BLaER1 treated with 17β-estradiol and CSF1 and Interleukin-3, amounts not matched to agents 10 nM and 100 nM (cell line): ENCODE results near the gene CDKN2B.

Experiments used
- H3K27ac ChIP-seq, 11 experiments: shearing (Covaris generic); formaldehyde crosslinking; 2 replicates each; pipeline ENCODE4 v1.8.1; 2022
- H3K27me3 ChIP-seq, 11 experiments: shearing (Covaris generic); formaldehyde crosslinking; 2 replicates each; pipeline ENCODE4 v1.8.1; 2022
- H3K36me3 ChIP-seq, 11 experiments: shearing (Covaris generic); formaldehyde crosslinking; 2 replicates each; pipeline ENCODE4 v1.8.1; 2022
- H3K4me1 ChIP-seq, 10 experiments: shearing (Covaris generic); formaldehyde crosslinking; 2 replicates each; pipeline ENCODE4 v1.8.1; 2022
- H3K4me2 ChIP-seq, 11 experiments: shearing (Covaris generic); formaldehyde crosslinking; 2 replicates each; pipeline ENCODE4 v1.8.1; 2022
- H3K4me3 ChIP-seq, 10 experiments: shearing (Covaris generic); formaldehyde crosslinking; 2 replicates each; pipeline ENCODE4 v1.8.1; 2022
- H3K9ac ChIP-seq, 11 experiments: shearing (Covaris generic); formaldehyde crosslinking; 2 replicates each; pipeline ENCODE4 v1.8.1; 2022
- H3K9me3 ChIP-seq, 11 experiments: shearing (Covaris generic); formaldehyde crosslinking; replicated peaks in 1 of 11; 2 replicates each; pipeline ENCODE4 v1.8.1; 2022
- H4K20me1 ChIP-seq, 11 experiments: shearing (Covaris generic); formaldehyde crosslinking; 2 replicates each; pipeline ENCODE4 v1.8.1; 2022
- Cebpa-rat ChIP-seq, 11 experiments: shearing (Covaris generic); IDR thresholded peaks; 2 replicates each; pipeline ENCODE4 v1.8.1; 2022

The CDKN2B gene

GRCh38 chr9:22040760-22041159 lies 31.7 kb upstream of the CDKN2B start:
- peaks cover 19 to 89% (median 52%) of the 10 kb centered on the region in 10 experiments; a peak in 19 of 20 replicates for H3K4me1 ChIP-seq
- no peak for TF ChIP-seq Cebpa-rat (IDR thresholded peaks at IDR 0.05)

GRCh38 chr9:22039258-22039657 lies 30.2 kb upstream of the CDKN2B start:
- Histone ChIP-seq H3K27ac (peak overlapping the region in 4 of 11 experiments; percentile 5 to 20 (median 10); a peak in 4 of 22 replicates), H3K9me3 (no peaks in the 10 kb centered on the region), H4K20me1 (no peaks in the 10 kb centered on the region), H3K9ac (no peak overlapping the region), H3K4me1 (peaks cover 11 to 83% (median 44%) of the 10 kb centered on the region in 10 experiments; a peak in 19 of 20 replicates), H3K4me2 (peak overlapping the region in 9 of 11 experiments; percentile 16 to 74 (median 64); a peak in 16 of 22 replicates), H3K36me3 (no peaks in the 10 kb centered on the region), H3K4me3 (no peak overlapping the region), H3K27me3 (no peaks in the 10 kb centered on the region)
- TF ChIP-seq Cebpa-rat (IDR thresholded peaks at IDR 0.05): peak in 9 of 11 experiments; percentile 68 to 97 (median 86); a peak in 16 of 22 replicates

More at GRCh38 chr9:22040760-22041159, 31.7 kb upstream of the CDKN2B start:
- no peaks in the 10 kb centered on the region for H4K20me1 ChIP-seq
- no peak overlapping the region for H3K4me3 ChIP-seq
- H3K9me3 ChIP-seq: no peaks in the 10 kb centered on the region
- no peaks in the 10 kb centered on the region for H3K27me3 ChIP-seq
- H3K27ac ChIP-seq: no peak overlapping the region
- H3K36me3 ChIP-seq: no peaks in the 10 kb centered on the region
- no peak overlapping the region for H3K9ac ChIP-seq
- peak overlapping the region in 4 of 11 experiments; percentile 47 to 74 (median 70); a peak in 7 of 22 replicates for H3K4me2 ChIP-seq

- TF ChIP-seq Cebpa-rat (IDR thresholded peaks at IDR 0.05): 0 out of 22 replicates have a peak, but pooled peaks of 1 of the 11 experiments have one; percentile 10
- H3K4me1 ChIP-seq: peaks cover 9 to 75% (median 40%) of the 10 kb centered on the region in 10 experiments; a peak in 19 of 20 replicates
- H3K27me3 ChIP-seq: no peaks in the 10 kb centered on the region
- H3K27ac ChIP-seq: peak overlapping the region in 7 of 11 experiments; percentile 16 to 49 (median 18); a peak in 8 of 22 replicates
- no peak overlapping the region for H3K9ac ChIP-seq
- no peaks in the 10 kb centered on the region for H3K9me3 ChIP-seq
- H4K20me1 ChIP-seq: no peaks in the 10 kb centered on the region
- 0 out of 22 replicates have a peak, but pooled peaks cover 0 to 6% (median 0%) of the 10 kb centered on the region in 11 experiments for H3K36me3 ChIP-seq
- H3K4me2 ChIP-seq: peak overlapping the region in 7 of 11 experiments; percentile 3 to 74 (median 44); a peak in 10 of 22 replicates
- no peak overlapping the region for H3K4me3 ChIP-seq
These were observed 29.0 kb upstream of the CDKN2B start for GRCh38 chr9:22037954-22038690.

GRCh38 chr9:22036866-22037626 lies 27.9 kb upstream of the CDKN2B start:
- no peak overlapping the region for H3K4me3 ChIP-seq
- no peaks in the 10 kb centered on the region for H3K27me3 ChIP-seq
- peak overlapping the region; percentile 1 to 74 (median 33); a peak in 17 of 22 replicates for H3K4me2 ChIP-seq
- H3K9me3 ChIP-seq: no peaks in the 10 kb centered on the region
- no peaks in the 10 kb centered on the region for H4K20me1 ChIP-seq
- peaks cover 9 to 85% (median 40%) of the 10 kb centered on the region in 10 experiments; a peak in 19 of 20 replicates for H3K4me1 ChIP-seq
- no peak for TF ChIP-seq Cebpa-rat (IDR thresholded peaks at IDR 0.05)
- H3K36me3 ChIP-seq: 0 out of 22 replicates have a peak, but pooled peaks cover 0 to 9% (median 0%) of the 10 kb centered on the region in 11 experiments
- H3K9ac ChIP-seq: 0 out of 22 replicates have a peak overlapping the region, but pooled peaks of 1 of the 11 experiments have one; percentile 5
- peak overlapping the region in 8 of 11 experiments; percentile 16 to 49 (median 21); a peak in 11 of 22 replicates for H3K27ac ChIP-seq

DNA sequence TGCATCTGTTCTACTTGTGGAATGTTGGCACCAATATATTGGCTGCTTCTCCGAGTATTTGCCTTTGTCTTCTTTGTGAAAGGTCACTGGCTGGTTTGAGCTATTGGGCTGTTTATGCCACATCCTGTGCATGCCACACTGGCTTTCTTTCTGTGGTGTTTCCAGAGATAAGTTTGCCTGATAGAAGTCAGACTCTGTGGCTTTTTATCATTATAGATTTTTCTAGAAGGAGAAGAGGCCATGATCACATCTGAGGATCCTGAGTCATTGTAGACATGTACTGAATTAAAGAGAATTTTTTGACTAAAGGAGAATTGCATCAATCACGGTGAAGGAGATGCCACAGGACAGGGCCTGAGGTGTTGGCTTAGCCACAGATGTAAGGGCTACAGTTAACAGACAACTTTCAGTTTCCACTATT lies 26.5 kb upstream of the CDKN2B start:
- Histone ChIP-seq H3K9me3 (no peaks in the 10 kb centered on the region), H3K27me3 (no peaks in the 10 kb centered on the region), H3K4me3 (no peak overlapping the region), H3K9ac (no peak overlapping the region), H4K20me1 (no peaks in the 10 kb centered on the region), H3K4me1 (peaks cover 9 to 85% (median 41%) of the 10 kb centered on the region in 10 experiments; a peak in 19 of 20 replicates), H3K36me3 (0 out of 22 replicates have a peak, but pooled peaks cover 0 to 9% (median 0%) of the 10 kb centered on the region in 11 experiments), H3K27ac (peak overlapping the region in 3 of 11 experiments; percentile 2 to 40 (median 28); a peak in 4 of 22 replicates), H3K4me2 (peak overlapping the region in 9 of 11 experiments; percentile 24 to 58 (median 30); a peak in 15 of 22 replicates)
- no peak for TF ChIP-seq Cebpa-rat (IDR thresholded peaks at IDR 0.05)

- no peaks in the 10 kb centered on the region for H3K9me3 ChIP-seq
- H3K4me3 ChIP-seq: no peak overlapping the region
- H3K4me1 ChIP-seq: peaks cover 9 to 79% (median 36%) of the 10 kb centered on the region in 10 experiments; a peak in 19 of 20 replicates
- no peak overlapping the region for H3K27ac ChIP-seq
- H3K36me3 ChIP-seq: 0 out of 22 replicates have a peak, but pooled peaks cover 0 to 9% (median 0%) of the 10 kb centered on the region in 11 experiments
- 0 out of 22 replicates have a peak overlapping the region, but pooled peaks of 1 of the 11 experiments have one; percentile 82 for H3K4me2 ChIP-seq
- TF ChIP-seq Cebpa-rat (IDR thresholded peaks at IDR 0.05): no peak
- no peak overlapping the region for H3K9ac ChIP-seq
- H3K27me3 ChIP-seq: no peaks in the 10 kb centered on the region
- no peaks in the 10 kb centered on the region for H4K20me1 ChIP-seq
These were observed 24.0 kb upstream of the CDKN2B start for GRCh38 chr9:22033012-22033630.

DNA sequence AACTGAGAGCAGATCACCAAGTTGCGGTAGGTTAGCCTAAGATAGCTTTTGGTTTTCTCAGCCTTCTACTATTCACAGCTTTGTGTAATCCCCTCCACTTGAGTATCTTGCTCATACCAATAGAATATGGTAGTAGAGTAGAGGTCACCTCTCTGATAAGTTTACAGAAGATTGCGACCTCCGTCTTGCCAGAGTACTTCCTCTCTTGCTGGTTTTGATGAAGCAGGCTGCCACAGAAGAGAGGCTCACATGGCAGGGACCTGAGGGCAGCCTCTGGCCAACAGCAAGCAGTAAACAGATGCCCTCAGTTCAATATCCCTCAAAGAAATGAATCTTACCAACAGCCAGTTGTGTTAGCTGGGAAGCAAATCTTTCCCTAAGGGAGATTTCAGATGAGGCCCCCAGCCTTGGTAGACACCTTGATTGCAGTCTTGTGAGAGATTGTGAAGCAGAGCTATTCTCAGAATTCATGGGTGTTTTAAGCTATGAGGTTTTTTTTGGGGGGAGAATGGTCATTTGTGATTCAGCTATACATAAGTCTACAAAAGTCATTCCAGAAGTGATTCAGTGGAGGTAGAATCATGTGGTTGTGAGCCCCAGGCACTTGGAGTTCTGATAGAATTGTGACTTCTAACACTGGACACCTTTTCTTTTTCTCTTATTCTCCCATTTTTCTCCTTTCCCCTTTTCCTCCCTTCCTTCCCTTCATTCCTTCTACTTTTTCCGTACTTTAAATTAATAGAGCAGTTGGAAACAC lies 22.7 kb upstream of the CDKN2B start:
- no peak for TF ChIP-seq Cebpa-rat (IDR thresholded peaks at IDR 0.05)

More for the DNA sequence above, 22.7 kb upstream of the CDKN2B start:
- H3K4me3 ChIP-seq: no peak overlapping the region
- 0 out of 22 replicates have a peak, but pooled peaks cover 0 to 9% (median 0%) of the 10 kb centered on the region in 11 experiments for H3K36me3 ChIP-seq
- H3K4me1 ChIP-seq: peaks cover 0 to 69% (median 24%) of the 10 kb centered on the region in 10 experiments; a peak in 18 of 20 replicates
- peak overlapping the region in 1 of 11 experiments; percentile 15; a peak in 1 of 22 replicates for H3K27ac ChIP-seq
- peak overlapping the region in 4 of 11 experiments; percentile 21 to 82 (median 62); a peak in 8 of 22 replicates for H3K4me2 ChIP-seq
- H3K27me3 ChIP-seq: no peaks in the 10 kb centered on the region
- no peaks in the 10 kb centered on the region for H4K20me1 ChIP-seq
- no peak overlapping the region for H3K9ac ChIP-seq
- no peaks in the 10 kb centered on the region for H3K9me3 ChIP-seq
